HG03159 (cell line): ENCODE results near the gene NAXE.
"Not testable (repeated sequence)": the region's sequence is repeated elsewhere in the genome, so short reads cannot be mapped to it uniquely, and the experiment has no call there.

ENCODE experiments used
- ATAC-seq: cut with Tn5 transposase; IDR thresholded peaks from one replicate; pipeline ENCODE4 v1.9.1; 2021; ENCODE audit warnings: mild to moderate bottlenecking, moderate library complexity; ENCODE audit not compliant: unreplicated experiment

The NAXE gene

GRCh38 chr1:156592910-156593660, 1.5 kb downstream of the NAXE start:
- no peak for ATAC-seq

- no peak for ATAC-seq
These were observed 2.0 kb downstream of the NAXE start for GRCh38 chr1:156593661-156593989.

- ATAC-seq, result no peak
These were observed 2.6 kb downstream of the NAXE start for GRCh38 chr1:156594190-156594589.

GRCh38 chr1:156595016-156595415, 3.4 kb downstream of the NAXE start:
- ATAC-seq, result no peak

GRCh38 chr1:156596426-156596825, 4.8 kb downstream of the NAXE start:
- ATAC-seq, result no peak

GRCh38 chr1:156598125-156598524, 6.5 kb downstream of the NAXE start:
- no peak for ATAC-seq

- no peak for ATAC-seq
These were observed 7.3 kb downstream of the NAXE start for GRCh38 chr1:156598731-156599432.

- no peak for ATAC-seq
These were observed 8.2 kb downstream of the NAXE start for GRCh38 chr1:156599811-156600210.

- no peak for ATAC-seq
These were observed 9.2 kb downstream of the NAXE start for GRCh38 chr1:156600733-156601121.

- ATAC-seq, result peak; percentile 69
These were observed 9.7 kb downstream of the NAXE start, which contains the start of gene GPATCH4 for GRCh38 chr1:156601122-156601830. Gene GPATCH4, minus strand, starts transcription at chr1:156601479.

GRCh38 chr1:156601892-156602291, 10.3 kb downstream of the NAXE start:
- no peak for ATAC-seq

- ATAC-seq, result no peak
These were observed 11.0 kb downstream of the NAXE start for GRCh38 chr1:156602557-156602993.

- ATAC-seq, result not testable (repeated sequence)
These were observed 15.8 kb downstream of the NAXE start for GRCh38 chr1:156607344-156607743.

GRCh38 chr1:156608036-156608674, 16.6 kb downstream of the NAXE start:
- ATAC-seq, result no peak

GRCh38 chr1:156608981-156609380, 17.4 kb downstream of the NAXE start:
- no peak for ATAC-seq

- ATAC-seq, result not testable (repeated sequence)
These were observed 18.5 kb downstream of the NAXE start for GRCh38 chr1:156610072-156610471.

GRCh38 chr1:156612666-156613065, 21.1 kb downstream of the NAXE start:
- ATAC-seq, result no peak

GRCh38 chr1:156615946-156616345, 24.4 kb downstream of the NAXE start:
- ATAC-seq, result no peak

- no peak for ATAC-seq
These were observed 24.9 kb downstream of the NAXE start for GRCh38 chr1:156616463-156616862.

- ATAC-seq, result no peak
These were observed 27.4 kb downstream of the NAXE start, which contains the start of gene HAPLN2 for GRCh38 chr1:156618853-156619581. Gene HAPLN2, plus strand, starts transcription at chr1:156619415. Its CDS starts 4,076 bp downstream, at chr1:156623491.

GRCh38 chr1:156619582-156619955, 28.0 kb downstream of the NAXE start:
- ATAC-seq, result no peak
